ENCODE results near the gene ADPRHL1. TPM values are rescaled to one million over a fixed set of nuclear protein-coding genes. Genes with fewer than 3 reads are reported as not detected.

ADPRHL1 gene
- total RNA-seq, 1 donor from 2014 or later = 442 TPM

GRCh38 chr13:113364901-113365582 lies 88.2 kb downstream of the ADPRHL1 start:
- intact Hi-C loops (cut with micrococcal nuclease) = no loop called here

GRCh38 chr13:113364311-113364889 lies 88.9 kb downstream of the ADPRHL1 start:
- intact Hi-C loops (cut with micrococcal nuclease) = no loop called here
- DNase-seq = peak; percentile 51
- ATAC-seq = peak; percentile 58

More at GRCh38 chr13:113364901-113365582, 88.2 kb downstream of the ADPRHL1 start:
- peak; percentile 44 for DNase-seq
- ATAC-seq = peak; percentile 49

DNA sequence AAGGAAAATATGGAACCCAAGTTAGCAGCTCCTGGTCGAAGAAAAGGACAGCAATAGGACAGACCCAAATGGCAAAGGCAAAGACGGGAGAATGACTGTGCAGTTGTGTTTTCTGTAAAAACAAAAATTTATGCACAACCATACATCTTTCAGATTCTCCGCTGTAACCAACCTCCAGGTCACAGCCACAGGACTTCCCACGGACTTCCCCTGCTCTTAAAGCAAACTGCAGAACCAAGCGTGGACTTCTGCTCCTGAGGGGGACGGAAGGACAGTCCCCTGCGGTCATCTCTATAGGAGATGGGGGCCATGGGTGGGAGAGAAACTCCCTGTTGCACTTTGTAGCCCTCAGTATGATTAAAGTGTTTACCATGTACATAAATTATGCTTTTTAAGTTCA lies 91.9 kb downstream of the ADPRHL1 start:
- intact Hi-C loops (cut with micrococcal nuclease) = no loop called here
- ATAC-seq (no peak), DNase-seq (no peak)

DNA sequence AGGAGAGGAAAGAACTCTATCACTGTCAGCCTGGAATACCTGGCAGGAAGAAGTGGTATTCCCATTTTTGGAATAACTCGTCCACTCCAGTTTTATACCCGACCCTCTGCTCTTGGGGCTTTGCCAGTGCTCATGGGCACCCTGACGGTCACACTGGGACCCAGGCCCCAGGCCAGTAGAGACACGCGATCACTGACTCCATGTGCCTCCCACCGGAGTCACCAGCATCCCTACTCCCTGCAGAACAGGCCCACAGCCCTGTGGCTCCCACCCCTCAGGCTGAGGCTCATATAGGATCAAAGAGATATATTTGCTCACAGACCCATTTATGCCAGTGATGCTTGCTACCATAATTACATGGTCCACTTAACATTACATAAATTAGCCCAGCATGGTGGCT lies 92.8 kb downstream of the ADPRHL1 start:
- no peak for ATAC-seq
- no peak for DNase-seq
- intact Hi-C loops (cut with micrococcal nuclease) = no loop called here

GRCh38 chr13:113359571-113359970 lies 93.7 kb downstream of the ADPRHL1 start:
- no peak for DNase-seq
- no peak for ATAC-seq
- intact Hi-C loops (cut with micrococcal nuclease) = no loop called here

- intact Hi-C loops (cut with micrococcal nuclease) = no loop called here
- no peak for ATAC-seq
- DNase-seq = no peak
Observed at GRCh38 chr13:113358653-113359190, 94.6 kb downstream of the ADPRHL1 start.

DNA sequence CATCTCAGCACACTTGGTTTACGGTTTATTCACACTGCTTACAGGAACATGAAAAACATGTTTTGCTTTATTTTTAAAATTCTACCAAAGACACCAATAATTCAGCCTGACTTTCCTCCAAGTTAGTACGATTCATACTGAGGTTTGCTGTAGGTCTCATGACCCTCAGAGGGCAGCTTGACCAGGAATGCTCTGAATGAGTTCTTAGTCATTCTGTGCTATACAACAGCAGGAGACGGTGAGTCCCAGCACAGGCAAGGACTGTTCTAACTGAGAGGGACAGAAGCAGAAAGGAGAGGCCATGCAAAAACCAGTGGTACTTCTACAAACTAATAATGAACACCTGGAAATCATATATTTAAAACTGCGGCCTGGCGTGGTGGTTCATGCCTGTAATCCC lies 95.8 kb downstream of the ADPRHL1 start:
- no peak for ATAC-seq
- intact Hi-C loops (cut with micrococcal nuclease) = no loop called here
- DNase-seq = no peak

DNA sequence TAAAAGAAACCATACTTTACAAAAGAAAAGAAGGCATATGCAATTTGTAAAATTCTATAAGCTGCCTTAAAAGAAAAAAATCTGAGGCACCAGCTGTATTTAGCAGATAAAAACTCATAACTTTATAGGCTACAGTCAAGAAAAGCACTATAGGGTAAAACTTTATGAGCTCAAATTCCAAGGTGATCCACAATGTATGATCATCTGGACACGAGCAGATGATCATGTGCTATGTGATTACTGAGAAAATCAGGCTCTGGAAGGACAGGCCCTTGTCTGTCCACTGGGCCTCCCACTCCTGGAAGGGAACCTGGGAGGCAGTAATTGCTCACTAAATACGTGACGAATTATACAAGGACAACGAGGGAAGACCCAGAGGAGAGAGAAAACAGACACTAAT lies 96.7 kb downstream of the ADPRHL1 start:
- ATAC-seq = no peak
- intact Hi-C loops (cut with micrococcal nuclease) = no loop called here
- DNase-seq = no peak

DNA sequence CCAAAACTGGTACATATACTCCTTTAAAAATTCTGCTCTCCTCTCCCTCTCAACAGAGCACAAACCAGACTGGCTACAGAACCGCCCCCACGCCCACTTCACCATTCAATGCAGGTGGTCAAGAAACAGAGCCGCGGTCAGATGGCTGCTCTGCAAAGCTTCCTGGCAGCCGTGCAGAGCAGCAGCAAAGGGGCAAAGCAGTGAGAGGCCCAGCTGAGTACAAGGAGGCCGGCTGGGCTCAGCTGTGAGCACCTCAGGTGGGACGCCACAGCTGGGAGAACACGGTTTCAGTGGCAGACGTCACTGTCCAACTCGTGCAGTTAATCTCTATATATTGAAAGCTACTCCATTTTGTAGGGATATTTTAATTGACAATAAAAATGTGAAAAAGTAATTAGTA lies 97.7 kb downstream of the ADPRHL1 start:
- intact Hi-C loops (cut with micrococcal nuclease) = no loop called here
- DNase-seq = no peak
- no peak for ATAC-seq

DNA sequence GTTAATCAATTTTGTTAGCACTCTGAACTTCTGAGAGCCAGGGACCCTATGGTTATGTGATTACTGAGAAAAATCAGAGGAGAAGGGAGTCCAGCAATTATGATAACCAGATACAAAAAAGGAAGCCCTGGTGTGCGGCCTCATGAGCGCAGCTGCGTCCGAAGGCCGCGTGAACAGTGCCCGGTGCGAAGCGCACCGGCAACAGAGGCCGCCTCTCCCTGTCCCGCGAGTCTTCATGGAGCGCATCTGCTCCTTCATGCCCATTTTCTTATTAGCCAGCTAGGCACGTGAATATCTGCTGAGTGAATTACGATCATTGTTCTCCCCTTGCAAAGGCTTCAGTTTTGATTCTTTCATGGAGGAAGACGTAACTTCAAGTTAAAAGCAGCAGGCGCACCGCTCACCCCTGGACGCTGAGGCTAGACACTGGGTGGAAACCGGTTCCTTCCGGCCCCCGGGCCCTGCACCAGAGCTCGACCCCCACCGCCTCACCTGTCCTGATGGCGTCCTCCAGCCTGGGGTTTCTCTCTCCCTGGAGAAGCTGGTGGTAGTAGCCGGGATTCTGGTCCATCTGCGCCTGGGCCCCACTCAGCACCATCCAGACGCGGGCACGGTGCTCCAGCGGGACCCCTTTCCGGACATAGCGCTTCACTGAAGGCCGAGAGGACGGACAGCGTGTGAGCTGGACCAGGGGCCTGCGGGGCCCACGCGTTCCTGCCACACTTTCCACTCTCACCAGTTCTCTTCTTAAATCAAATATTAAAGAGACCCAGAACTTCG lies 98.3 kb downstream of the ADPRHL1 start:
- DNase-seq (no peak), ATAC-seq (no peak)
- intact Hi-C loops (cut with micrococcal nuclease) = no loop called here

- ATAC-seq = no peak
- intact Hi-C loops (cut with micrococcal nuclease) = no loop called here
- no peak for DNase-seq
Observed at GRCh38 chr13:113353254-113353653, 100.0 kb downstream of the ADPRHL1 start.

- DNase-seq (no peak), ATAC-seq (peak; percentile 46)
- intact Hi-C loops (cut with micrococcal nuclease) = no loop called here
Observed at GRCh38 chr13:113351514-113352026, 101.7 kb downstream of the ADPRHL1 start.

- no peak for DNase-seq
- ATAC-seq = no peak
- intact Hi-C loops (cut with micrococcal nuclease) = no loop called here
Observed at GRCh38 chr13:113350938-113351335, 102.4 kb downstream of the ADPRHL1 start.

GRCh38 chr13:113350065-113350937 lies 103.0 kb downstream of the ADPRHL1 start:
- intact Hi-C loops (cut with micrococcal nuclease) = no loop called here
- DNase-seq = no peak
- ATAC-seq = no peak

Other genes with a start within 250 kb of the ADPRHL1 start
- gene PCID2, start 244.8 kb downstream of the ADPRHL1 start, total RNA-seq = 61.3 TPM
- 160 TPM for gene CUL4A, start 243.9 kb downstream of the ADPRHL1 start, total RNA-seq
- gene LAMP1, start 156.2 kb downstream of the ADPRHL1 start, total RNA-seq = 98.6 TPM
- 0.94 TPM for gene GRTP1, start 89.4 kb downstream of the ADPRHL1 start, total RNA-seq
- 242 TPM for gene DCUN1D2, start 37.2 kb upstream of the ADPRHL1 start, total RNA-seq
- gene TFDP1, start 131.3 kb upstream of the ADPRHL1 start, total RNA-seq = 45.1 TPM
- gene ATP4B, start 204.7 kb upstream of the ADPRHL1 start, total RNA-seq = not detected
- gene GRK1, start 213.7 kb upstream of the ADPRHL1 start, total RNA-seq = 0.42 TPM

All from left ventricle myocardium superior (tissue), 1 donor.